Omental fat pad (tissue), 4 donors: ENCODE results near the gene GRB2. TPM values are rescaled to one million over a fixed set of nuclear protein-coding genes. Genes with fewer than 3 reads are reported as not detected.
"Not testable (repeated sequence)": the region's sequence is repeated elsewhere in the genome, so short reads cannot be mapped to it uniquely, and the experiment has no call there.

Experiments used
- ATAC-seq: fragments of 150-250 bp; one replicate; pipeline ENCODE4 v1.9.1; 2016; ENCODE audit warnings: mild to moderate bottlenecking, moderate library complexity; ENCODE audit not compliant: low FRiP score
- DNase-seq: peaks from one replicate; pipeline ENCODE4 v3.0.0-alpha.2; 2019; ENCODE audit warnings: low spot score
- CTCF ChIP-seq, 3 donors: fragments of 450-650 bp; IDR thresholded peaks; one replicate each; pipeline ENCODE4 v1.5.1; 2016 to 2017; ENCODE audit warnings: antibody characterized with exemption in 3 of 3, mild to moderate bottlenecking in 3 of 3, moderate library complexity in 2 of 3
- total RNA-seq, 4 donors: library from RNA; depleted of rRNA; stranded (reverse); fragments of >200 nt; gene quantifications; one replicate each; pipeline ENCODE4 v1.1.0, GENCODE V29; 2016

The GRB2 gene
- total RNA-seq, 4 donors from 2014 or later, result 87.4 to 152 (median 108) TPM

GRCh38 chr17:75295201-75296158 is 110.0 kb downstream of the GRB2 start:
- no peak for TF ChIP-seq CTCF (IDR thresholded peaks at IDR 0.05)
- no peak for DNase-seq
- ATAC-seq, result no peak

- not testable (repeated sequence) for ATAC-seq, DNase-seq
Measured at GRCh38 chr17:75292810-75293448, 112.5 kb downstream of the GRB2 start.

- TF ChIP-seq CTCF (IDR thresholded peaks at IDR 0.05), result no peak
- peak; percentile 36 for DNase-seq
- ATAC-seq, result peak; percentile 5
Measured at GRCh38 chr17:75289832-75290337, 115.6 kb downstream of the GRB2 start.

GRCh38 chr17:75289115-75289831 is 116.2 kb downstream of the GRB2 start, which contains the start of gene SLC25A19:
TSS of gene SLC25A19 (minus strand) at chr17:75289433. CDS start at chr17:75286764, 2,669 bp downstream.
- DNase-seq (peak; percentile 88), ATAC-seq (peak; percentile 99)
- no peak for TF ChIP-seq CTCF (IDR thresholded peaks at IDR 0.05)

GRCh38 chr17:75288770-75289114 is 116.7 kb downstream of the GRB2 start:
- peak; percentile 18 for ATAC-seq
- TF ChIP-seq CTCF (IDR thresholded peaks at IDR 0.05), result no peak
- DNase-seq, result no peak

GRCh38 chr17:75288359-75288758 is 117.1 kb downstream of the GRB2 start:
- DNase-seq (no peak), ATAC-seq (no peak)
- TF ChIP-seq CTCF (IDR thresholded peaks at IDR 0.05), result no peak

- ATAC-seq (no peak), DNase-seq (no peak)
- TF ChIP-seq CTCF (IDR thresholded peaks at IDR 0.05), result no peak
Measured at GRCh38 chr17:75287221-75287620, 118.3 kb downstream of the GRB2 start.
